ENCODE data around the gene LYZL2. TPM values are rescaled to one million over a fixed set of nuclear protein-coding genes. Genes with fewer than 3 reads are reported as not detected.
"Not testable (repeated sequence)": the region's sequence is repeated elsewhere in the genome, so short reads cannot be mapped to it uniquely, and the experiment has no call there.

LYZL2 gene
- total RNA-seq, 1 donor from 2014 or later = not detected

GRCh38 chr10:30596013-30596412 is 33.5 kb downstream of the LYZL2 start:
- no peak for DNase-seq (ENCODE audit: low read depth, low spot score)

- no peak for DNase-seq (ENCODE audit: low read depth, low spot score)
These were observed 35.5 kb downstream of the LYZL2 start for GRCh38 chr10:30594077-30594476.

- not testable (repeated sequence) for DNase-seq (ENCODE audit: low read depth, low spot score)
These were observed 36.8 kb downstream of the LYZL2 start for GRCh38 chr10:30592770-30593169.

- no peak for DNase-seq (ENCODE audit: low read depth, low spot score)
These were observed 38.3 kb downstream of the LYZL2 start for GRCh38 chr10:30591249-30591670.

DNA sequence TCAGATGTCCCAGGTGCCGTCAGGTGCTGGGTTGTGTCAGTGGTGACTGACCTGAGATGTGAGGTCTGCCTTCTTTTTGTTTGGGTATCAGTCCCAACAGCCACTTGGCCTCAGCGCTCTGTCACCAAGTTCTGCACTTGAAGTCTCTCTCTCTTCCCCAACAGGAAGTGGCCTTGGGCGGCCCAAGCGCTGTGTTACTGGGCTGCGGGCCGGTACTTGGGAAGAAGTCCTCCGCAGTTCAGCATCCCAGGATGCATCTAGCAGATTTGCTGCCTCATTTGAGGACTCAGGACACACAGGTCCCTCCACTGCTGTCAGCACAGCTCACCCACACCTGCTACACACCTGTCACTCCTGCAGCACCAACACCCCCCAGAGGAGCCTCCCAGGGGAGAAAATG is 40.1 kb downstream of the LYZL2 start:
- DNase-seq (ENCODE audit: low read depth, low spot score) = no peak

- DNase-seq (ENCODE audit: low read depth, low spot score) = no peak
These were observed 42.0 kb downstream of the LYZL2 start for GRCh38 chr10:30587522-30588031.

GRCh38 chr10:30586828-30587227 is 42.7 kb downstream of the LYZL2 start:
- no peak for DNase-seq (ENCODE audit: low read depth, low spot score)

DNA sequence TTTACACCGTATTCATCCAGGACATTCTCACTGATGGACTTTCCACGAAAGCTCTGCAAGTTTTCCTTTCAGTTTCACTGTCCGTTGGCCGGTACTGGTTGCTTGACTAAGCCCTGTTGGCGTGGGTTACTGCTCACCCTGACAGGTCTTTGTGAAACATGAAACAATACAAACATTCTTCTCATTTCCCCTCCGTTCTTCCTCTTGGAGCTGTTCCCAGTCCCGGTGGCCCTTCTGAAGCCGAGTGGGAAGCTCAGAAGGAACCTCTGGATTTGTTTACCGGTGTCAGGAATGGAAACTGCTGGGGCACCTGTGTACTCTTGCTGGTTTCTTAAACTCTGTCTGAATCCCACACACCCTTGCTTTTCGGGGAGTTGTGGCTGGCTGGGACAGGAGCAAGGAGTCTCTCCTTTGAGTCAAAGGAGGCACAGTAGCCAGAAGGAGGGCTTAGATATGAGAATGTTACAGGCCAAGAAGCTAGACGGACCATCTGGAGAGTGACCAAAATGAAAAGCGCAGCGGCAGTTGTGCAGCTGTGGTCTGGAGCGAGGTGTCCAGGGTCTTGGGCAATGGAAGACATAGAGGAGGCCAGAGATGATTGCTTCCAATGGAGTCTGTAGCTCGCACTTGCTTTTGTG is 45.7 kb downstream of the LYZL2 start:
- peak; percentile 90 for DNase-seq (ENCODE audit: low read depth, low spot score)

DNA sequence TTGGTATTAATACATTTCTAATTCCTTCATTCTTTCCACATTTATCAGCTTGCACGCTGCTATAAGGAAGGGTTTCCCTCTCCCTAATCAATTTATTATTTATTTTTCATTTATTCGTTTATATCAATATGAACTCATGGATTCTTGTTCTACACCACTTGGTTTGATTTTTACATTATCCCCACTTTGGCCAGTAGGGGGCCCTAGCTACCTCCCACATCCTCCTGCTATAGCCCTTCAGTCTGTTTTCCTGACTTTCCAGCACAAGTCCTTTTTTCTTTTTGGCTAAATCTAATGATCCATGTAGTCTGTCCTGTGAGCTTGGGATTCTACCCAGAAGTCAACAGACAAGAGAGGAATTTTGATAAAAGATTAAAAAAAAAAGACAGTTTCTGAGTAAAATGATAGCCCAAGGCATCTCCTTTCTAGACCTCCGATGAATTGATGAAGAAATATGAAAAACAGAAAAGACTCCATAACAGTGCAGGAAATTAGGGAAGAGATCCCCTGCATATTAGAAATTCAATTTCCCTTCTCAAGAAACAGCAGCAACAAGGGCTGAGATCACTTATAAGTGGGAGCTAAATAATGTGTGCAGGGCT is 47.7 kb downstream of the LYZL2 start:
- peak; percentile 20 for DNase-seq (ENCODE audit: low read depth, low spot score)

DNA sequence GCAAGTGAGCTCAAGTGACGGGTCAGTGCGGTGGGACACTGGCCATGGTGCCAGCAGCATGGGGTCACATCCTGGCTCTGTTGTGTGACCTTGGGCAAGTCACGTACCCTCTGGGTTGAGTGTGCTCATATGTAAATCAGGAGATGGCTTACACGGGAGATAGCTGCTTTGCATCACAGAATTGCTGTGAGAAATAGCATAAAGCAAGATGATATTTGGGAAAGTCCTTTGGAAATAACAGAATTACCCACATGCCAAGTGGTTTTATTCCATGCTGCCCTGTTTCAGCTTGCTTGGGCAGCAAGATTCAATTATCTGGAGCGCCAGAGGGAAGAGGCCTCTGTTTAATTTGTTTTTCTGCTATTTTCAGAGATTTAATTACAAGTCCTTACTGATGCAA is 48.9 kb downstream of the LYZL2 start:
- DNase-seq (ENCODE audit: low read depth, low spot score) = no peak

DNA sequence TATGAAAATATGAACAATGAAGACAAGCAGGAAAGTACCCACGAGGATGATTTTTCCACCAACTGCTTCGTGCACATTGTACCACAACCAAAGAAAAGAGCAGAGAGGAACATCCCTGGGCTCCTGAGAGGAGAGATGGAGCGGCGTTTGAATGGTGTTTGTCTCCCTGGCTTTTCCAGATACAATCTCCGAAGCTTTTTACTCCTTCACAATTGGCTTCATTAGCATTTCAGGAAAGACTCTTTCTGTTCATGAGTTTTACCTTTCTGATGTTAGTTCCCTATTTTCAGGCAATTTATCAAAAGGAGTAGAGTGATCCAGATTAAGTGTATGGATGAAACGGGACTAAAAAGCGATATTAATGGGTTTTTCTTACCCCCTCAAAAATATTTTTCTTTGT is 49.3 kb downstream of the LYZL2 start:
- DNase-seq (ENCODE audit: low read depth, low spot score) = no peak

DNA sequence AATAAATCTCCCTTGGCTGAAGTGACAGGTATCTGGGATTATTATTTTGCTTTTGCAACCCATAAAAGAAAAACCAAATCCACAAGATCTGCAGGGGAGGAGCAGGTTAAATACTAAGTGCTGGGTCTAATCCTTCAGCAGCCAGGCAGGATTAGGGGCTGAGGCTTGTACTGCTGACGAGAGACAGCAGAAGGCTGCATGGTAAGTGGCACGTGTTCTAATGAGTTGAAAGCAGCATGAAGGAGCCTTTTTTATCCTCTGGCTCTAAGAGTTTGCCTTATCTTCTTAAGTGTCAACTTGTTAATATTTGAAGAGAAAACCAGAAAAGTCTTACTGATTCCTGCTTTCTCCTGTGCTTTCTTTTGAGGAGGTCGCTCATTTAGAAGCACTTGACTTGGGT is 50.0 kb downstream of the LYZL2 start:
- no peak for DNase-seq (ENCODE audit: low read depth, low spot score)

DNA sequence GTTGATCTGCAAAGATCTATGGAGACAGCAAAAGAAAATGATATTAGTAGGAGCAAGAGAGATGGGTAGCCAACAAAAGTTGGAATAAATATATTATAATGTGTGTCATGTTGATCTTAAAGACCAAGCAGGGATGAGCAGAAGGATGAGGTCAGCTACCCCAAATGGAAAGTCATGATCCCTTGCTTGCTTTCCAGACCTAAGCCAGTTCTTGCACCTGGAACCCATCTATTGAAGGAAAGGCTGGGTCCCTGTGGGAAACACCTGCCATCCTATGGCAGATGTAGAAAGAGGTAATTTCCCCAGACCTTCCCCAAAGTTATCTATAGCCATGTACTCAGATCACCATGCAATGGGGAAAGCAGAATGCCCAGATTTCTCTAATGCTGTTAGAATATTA is 52.5 kb downstream of the LYZL2 start:
- DNase-seq (ENCODE audit: low read depth, low spot score) = no peak

DNA sequence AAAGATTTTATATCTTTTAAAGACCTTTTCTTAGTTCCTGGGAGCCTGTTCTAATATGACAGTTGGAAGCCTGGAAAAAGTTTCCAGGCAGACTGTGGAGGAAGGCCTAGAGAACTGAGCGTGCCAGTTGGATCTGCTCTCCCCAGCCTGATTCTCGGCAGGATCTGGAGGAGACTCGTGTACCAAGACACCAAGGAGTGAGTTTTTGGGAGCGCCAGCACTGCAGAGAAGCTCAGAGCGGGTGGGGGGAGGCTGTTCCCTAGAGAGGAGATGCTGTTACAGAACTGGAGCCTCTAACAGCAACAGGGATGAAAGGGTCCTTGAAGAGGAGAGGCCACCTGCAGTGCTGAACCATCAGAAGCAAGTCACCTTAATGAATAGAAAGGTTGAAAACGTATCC is 52.9 kb downstream of the LYZL2 start:
- no peak for DNase-seq (ENCODE audit: low read depth, low spot score)

DNA sequence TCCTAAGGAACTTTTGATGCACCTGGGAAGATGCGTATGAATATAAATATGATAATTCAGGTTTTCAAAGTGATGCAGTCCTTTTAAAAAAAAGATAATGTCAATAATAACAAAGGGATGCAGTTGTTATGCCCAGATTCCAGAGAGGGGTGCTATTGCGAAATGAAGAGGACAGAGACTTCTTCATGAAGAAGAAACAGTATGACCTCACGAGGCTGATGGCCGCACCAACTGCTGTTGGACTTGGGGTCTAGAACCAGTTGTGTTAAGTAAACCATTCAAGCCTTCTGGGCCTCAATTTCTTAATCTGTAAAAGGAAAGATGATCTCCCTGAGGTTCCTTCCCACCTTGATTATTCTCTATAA is 55.1 kb downstream of the LYZL2 start:
- DNase-seq (ENCODE audit: low read depth, low spot score) = no peak

GRCh38 chr10:30573721-30574431 is 55.7 kb downstream of the LYZL2 start:
- DNase-seq (ENCODE audit: low read depth, low spot score) = no peak

DNA sequence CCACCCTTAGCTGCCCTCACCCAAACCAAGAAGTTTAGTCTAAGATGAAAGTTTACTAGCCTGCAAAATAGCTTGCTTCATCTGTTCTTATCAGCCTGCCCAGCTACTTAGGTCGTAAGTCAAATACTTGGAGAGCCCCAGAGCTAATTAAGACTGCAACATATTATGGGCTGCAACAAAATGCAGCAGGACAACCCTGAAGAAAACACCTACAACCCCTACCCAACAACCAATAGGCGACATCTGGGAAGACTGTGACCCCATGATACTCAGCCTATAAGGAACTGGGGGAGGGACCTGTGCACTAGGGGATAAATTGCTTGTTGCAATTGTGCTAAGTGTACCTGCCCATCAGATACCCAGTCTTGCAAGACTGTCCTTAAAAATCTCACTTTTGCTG is 64.1 kb downstream of the LYZL2 start:
- no peak for DNase-seq (ENCODE audit: low read depth, low spot score)

- no peak for DNase-seq (ENCODE audit: low read depth, low spot score)
These were observed 66.8 kb downstream of the LYZL2 start for GRCh38 chr10:30562787-30563186.

Other genes with a start within 250 kb of the LYZL2 start
- gene MAP3K8, start 195.6 kb downstream of the LYZL2 start, total RNA-seq = 5.8 and 7.4 TPM in 2 replicates